ENCODE data around the gene SHB. TPM values are rescaled to one million over a fixed set of nuclear protein-coding genes. Genes with fewer than 3 reads are reported as not detected.

The SHB gene
- total and polyA plus RNA-seq, 2 donors from 2014 or later: 16.4 to 39.8 TPM

GRCh38 chr9:38067859-38068681 is 957 bp downstream of the SHB start:
- Histone ChIP-seq H3K4me1 (ENCODE audit: control insufficient read depth in 2 of 3, insufficient read depth in 2 of 3, low read depth in 1 of 3, low read length in 3 of 3) (peaks cover 3 to 20% (median 4%) of the 10 kb centered on the region in 3 donors), H3K36me3 (ENCODE audit: control insufficient read depth in 2 of 3, insufficient read depth in 3 of 3, low read length in 3 of 3) (peaks cover 0 to 2% (median 0%) of the 10 kb centered on the region in 3 donors), H3K9ac (ENCODE audit: low read length in 3 of 3) (peak overlapping the region in 2 of 3 donors; percentile 79 to 91), H3K27ac (ENCODE audit: low read depth in 2 of 2, low read length in 2 of 2) (peak overlapping the region; percentile 91 to 94), H3K9me3 (ENCODE audit: control insufficient read depth in 2 of 3, insufficient read depth in 1 of 3, low read length in 3 of 3) (no peaks in the 10 kb centered on the region), H3K4me3 (ENCODE audit: low read length in 3 of 3) (peak overlapping the region; percentile 70 to 89 (median 89)), H3K27me3 (ENCODE audit: control insufficient read depth, insufficient read depth, low read length) (no peaks in the 10 kb centered on the region)
- FAIRE-seq (no peak), DNase-seq (peak in 4 of 5 donors; percentile 46 to 83 (median 62))
- TF ChIP-seq CTCF (IDR thresholded peaks at IDR 0.05; ENCODE audit: borderline replicate concordance, extremely low read depth, insufficient read depth): no peak
- intact Hi-C loops (cut with DNase I): no loop called here

GRCh38 chr9:38066914-38067858 is 1.8 kb downstream of the SHB start:
- peak overlapping the region; percentile 70 to 89 (median 89) for H3K4me3 ChIP-seq (ENCODE audit: low read length in 3 of 3)
- no peak for TF ChIP-seq CTCF (IDR thresholded peaks at IDR 0.05; ENCODE audit: borderline replicate concordance, extremely low read depth, insufficient read depth)
- H3K36me3 ChIP-seq (ENCODE audit: control insufficient read depth in 2 of 3, insufficient read depth in 3 of 3, low read length in 3 of 3): peaks cover 0 to 2% (median 0%) of the 10 kb centered on the region in 3 donors
- H3K4me1 ChIP-seq (ENCODE audit: control insufficient read depth in 2 of 3, insufficient read depth in 2 of 3, low read depth in 1 of 3, low read length in 3 of 3): peaks cover 3 to 23% (median 8%) of the 10 kb centered on the region in 3 donors
- DNase-seq: peak in 4 of 5 donors; percentile 56 to 91 (median 80)
- intact Hi-C loops (cut with DNase I): no loop called here
- H3K9me3 ChIP-seq (ENCODE audit: control insufficient read depth in 2 of 3, insufficient read depth in 1 of 3, low read length in 3 of 3): no peaks in the 10 kb centered on the region
- FAIRE-seq: no peak
- H3K27me3 ChIP-seq (ENCODE audit: control insufficient read depth, insufficient read depth, low read length): no peaks in the 10 kb centered on the region
- H3K9ac ChIP-seq (ENCODE audit: low read length in 3 of 3): peak overlapping the region; percentile 52 to 91 (median 79)
- H3K27ac ChIP-seq (ENCODE audit: low read depth in 2 of 2, low read length in 2 of 2): peak overlapping the region; percentile 91 to 94

GRCh38 chr9:38066197-38066913 is 2.7 kb downstream of the SHB start:
- H3K9ac ChIP-seq (ENCODE audit: low read length in 3 of 3): peak overlapping the region; percentile 52 to 91 (median 66)

More at GRCh38 chr9:38066197-38066913, 2.7 kb downstream of the SHB start:
- no peak for TF ChIP-seq CTCF (IDR thresholded peaks at IDR 0.05; ENCODE audit: borderline replicate concordance, extremely low read depth, insufficient read depth)
- Histone ChIP-seq H3K4me3 (ENCODE audit: low read length in 3 of 3) (peak overlapping the region; percentile 70 to 89 (median 89)), H3K27ac (ENCODE audit: low read depth in 2 of 2, low read length in 2 of 2) (peak overlapping the region; percentile 91 to 94), H3K9me3 (ENCODE audit: control insufficient read depth in 2 of 3, insufficient read depth in 1 of 3, low read length in 3 of 3) (no peaks in the 10 kb centered on the region), H3K4me1 (ENCODE audit: control insufficient read depth in 2 of 3, insufficient read depth in 2 of 3, low read depth in 1 of 3, low read length in 3 of 3) (peaks cover 3 to 29% (median 14%) of the 10 kb centered on the region in 3 donors), H3K27me3 (ENCODE audit: control insufficient read depth, insufficient read depth, low read length) (no peaks in the 10 kb centered on the region), H3K36me3 (ENCODE audit: control insufficient read depth in 2 of 3, insufficient read depth in 3 of 3, low read length in 3 of 3) (peaks cover 0 to 2% (median 0%) of the 10 kb centered on the region in 3 donors)
- intact Hi-C loops (cut with DNase I): no loop called here
- DNase-seq (peak in 4 of 5 donors; percentile 48 to 75 (median 64)), FAIRE-seq (no peak)
